Renal cortical epithelial cell (primary cell): Measurements from ENCODE around the gene FOXP1. TPM values are rescaled to one million over a fixed set of nuclear protein-coding genes. Genes with fewer than 3 reads are reported as not detected.

Source experiments
- DNase-seq: peaks from one replicate; pipeline ENCODE4 v3.0.0-alpha.2; 2011; ENCODE audit warnings: low read depth
- total RNA-seq: library from RNA; depleted of rRNA; stranded (reverse); fragments of >200 nt; gene quantifications from 2 replicates; pipeline ENCODE4 v1.2.3, GENCODE V29; 2014

Gene FOXP1
- total RNA-seq, 1 donor from 2014 or later, result 56.5 TPM

DNA sequence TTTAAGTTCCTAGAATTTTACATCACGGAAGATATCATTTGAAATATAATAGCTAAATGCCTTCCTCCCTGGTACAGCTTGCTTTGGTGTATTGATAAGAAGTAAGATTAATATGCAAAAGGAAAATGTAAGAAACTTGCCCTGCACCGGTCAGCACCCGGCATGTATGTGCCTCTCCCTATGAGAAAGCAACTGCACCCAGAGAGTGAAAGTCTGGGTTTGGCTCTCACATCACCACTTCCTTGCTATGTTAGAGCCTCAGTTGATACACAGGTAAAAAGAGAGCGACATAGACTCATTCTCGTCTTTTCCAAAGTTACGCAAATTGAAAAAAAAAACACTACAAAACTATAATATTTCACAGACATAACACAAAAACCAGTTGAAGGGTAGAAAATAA, 96.7 kb downstream of the FOXP1 start:
- DNase-seq, result no peak

DNA sequence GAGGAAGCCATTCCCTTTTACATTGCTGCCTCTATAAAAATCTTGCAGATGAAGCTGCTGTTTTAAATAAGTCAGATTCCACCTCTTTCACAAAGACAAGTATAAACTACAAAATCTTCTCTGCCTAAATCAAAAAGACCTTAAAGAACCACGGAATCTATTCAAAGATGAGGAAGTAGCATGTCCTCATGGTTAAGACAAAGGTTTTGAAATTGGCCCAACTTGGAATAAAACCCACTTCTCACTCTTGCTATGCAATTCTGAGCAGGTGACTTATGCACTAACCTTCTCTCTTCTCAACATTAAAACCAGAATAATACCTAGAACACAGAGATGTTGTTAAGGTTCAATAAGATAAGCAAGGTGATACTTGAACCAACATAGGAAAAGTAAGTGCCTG, 97.6 kb downstream of the FOXP1 start:
- DNase-seq, result no peak

DNA sequence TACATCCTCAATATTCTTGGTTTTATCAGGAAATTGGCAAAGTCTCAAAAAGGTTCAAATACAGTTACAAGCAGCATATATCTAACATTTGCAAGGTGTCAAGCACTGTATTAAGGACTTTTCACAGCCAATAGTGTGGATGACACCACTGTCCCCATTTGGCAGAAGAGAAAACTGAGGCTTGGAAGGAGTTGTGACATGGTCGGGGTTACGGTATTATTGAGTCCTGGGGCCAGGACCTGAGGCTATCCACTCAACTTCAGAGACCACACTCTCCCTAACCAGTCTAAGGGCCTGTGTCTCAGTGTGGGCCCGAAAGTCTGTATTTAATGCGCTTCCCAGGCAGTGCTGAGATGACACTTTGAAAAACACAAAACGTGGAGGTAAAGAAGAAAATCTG, 99.1 kb downstream of the FOXP1 start:
- no peak for DNase-seq

DNA sequence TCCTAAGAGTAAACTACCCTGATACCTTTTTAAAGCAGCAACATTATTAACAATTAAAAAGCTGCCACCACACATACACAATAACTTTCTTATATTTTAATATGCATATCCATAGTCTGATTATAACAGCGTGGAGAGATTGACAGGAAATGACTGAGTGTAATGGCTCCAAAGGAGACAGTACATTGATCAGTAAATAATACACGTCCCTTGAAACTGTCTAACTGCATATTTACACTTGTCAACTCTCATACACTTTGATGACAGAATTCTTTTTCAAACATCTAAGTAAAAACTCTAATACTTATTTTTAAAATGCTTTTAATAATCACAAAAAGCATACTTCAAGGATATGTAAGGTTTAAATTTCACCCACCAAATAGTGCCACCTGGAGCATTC, 99.5 kb downstream of the FOXP1 start:
- DNase-seq, result no peak

DNA sequence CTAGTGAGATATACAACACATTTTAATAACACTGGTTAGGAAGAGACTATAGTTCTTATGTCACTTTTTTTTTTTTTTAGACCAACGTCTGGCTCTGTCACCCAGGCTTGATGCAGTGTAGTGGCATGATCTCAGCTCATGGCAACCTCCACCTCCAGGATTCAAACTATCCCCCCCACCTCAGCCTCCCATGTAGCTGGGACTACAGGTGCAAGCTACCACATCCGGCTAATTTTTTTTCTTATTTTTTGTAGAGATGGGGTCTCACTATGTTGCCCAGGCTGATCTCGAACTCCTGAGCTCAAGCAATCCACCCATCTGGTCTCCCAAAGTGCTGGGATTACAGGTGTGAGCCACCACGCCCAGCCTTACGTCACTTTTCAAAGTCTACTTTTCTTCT, 100.8 kb downstream of the FOXP1 start:
- DNase-seq, result no peak

DNA sequence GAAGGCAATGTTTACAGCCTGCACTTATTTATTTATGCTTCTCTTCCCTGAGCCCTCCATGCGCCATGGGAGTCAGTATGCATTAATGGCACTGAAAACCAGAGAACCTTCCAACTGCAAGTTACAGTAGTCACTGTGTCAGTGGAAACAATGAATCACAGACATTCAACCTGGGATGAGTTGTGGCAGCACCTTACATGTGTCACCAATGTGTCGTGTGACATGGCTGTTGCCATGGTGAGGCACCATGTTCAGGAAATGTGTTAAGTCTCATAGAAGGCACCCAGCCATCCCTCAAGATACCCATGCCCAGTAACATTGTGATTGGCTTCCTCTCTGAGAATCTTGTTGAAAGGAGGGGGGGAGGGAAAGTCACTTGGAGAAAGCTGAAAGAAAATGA, 105.0 kb downstream of the FOXP1 start:
- DNase-seq, result peak; percentile 30

DNA sequence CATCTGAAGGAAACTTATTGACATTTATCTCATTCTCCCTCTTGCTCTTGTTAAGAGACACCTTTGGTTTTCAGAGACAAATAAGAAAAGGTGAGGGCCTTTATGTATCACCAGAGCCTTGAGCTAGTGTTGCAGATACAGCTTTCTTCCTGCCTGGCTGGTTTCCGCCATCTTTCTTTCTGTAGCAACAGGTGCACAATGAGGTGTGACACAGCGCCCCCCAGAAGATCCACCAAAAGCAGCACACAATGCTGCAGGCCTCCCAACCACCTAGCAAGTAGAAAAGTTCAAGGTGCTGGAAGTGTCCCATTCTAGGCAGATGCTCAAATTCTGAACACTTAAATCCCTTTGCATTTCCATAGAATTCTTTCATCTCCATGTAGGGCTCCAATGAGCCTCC, 106.6 kb downstream of the FOXP1 start:
- no peak for DNase-seq

DNA sequence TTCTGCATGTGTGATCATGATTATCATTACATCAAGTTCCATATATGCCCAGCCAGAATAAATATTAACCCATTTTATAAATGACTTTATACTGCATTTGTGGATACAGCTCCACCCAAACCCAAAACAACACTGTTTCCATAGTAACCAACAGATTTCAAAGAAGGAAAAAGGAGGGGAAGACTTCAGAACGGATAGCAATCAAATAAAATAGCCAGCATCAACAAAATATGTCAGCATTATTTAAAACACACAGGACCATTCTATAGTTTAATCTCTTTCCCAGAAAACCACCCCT, 114.4 kb downstream of the FOXP1 start:
- DNase-seq, result no peak

DNA sequence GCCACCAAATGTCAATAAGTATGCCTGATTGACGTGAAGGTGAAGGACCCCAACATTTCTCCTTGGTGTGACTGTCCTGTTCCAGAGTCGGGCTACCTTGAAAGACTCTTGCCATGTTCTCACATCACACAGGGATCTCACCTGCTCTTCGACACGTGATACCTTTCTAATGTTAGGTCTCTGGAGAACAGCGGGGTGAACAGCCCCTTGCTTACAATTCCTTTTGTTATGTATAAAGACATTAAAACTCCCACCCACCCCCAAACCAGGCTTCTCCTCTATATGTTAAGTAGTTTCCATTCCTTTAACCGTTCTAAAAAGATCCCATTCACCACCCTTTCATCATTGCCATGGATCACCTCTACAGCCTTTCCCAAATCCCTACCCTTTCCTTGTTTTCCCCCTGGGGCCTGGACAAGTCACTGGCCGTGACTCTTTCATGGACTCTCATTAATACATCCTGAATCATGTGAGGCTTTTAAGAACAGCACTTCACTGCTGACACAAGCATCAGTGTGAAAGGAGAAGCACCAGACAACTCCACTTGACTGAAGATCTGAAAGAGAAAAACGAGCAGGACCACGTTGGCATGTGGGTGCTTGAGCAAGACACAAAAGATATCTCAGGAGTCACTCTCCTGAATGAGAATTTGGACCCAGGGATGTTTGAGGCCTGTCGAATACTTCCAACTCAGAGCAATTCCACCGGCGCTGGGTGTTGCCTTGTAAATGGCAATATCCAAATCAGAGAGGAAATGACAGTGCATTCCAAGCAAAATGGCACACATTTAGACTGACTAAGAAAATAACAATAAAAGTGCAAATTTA, 115.0 kb downstream of the FOXP1 start:
- DNase-seq, result no peak

DNA sequence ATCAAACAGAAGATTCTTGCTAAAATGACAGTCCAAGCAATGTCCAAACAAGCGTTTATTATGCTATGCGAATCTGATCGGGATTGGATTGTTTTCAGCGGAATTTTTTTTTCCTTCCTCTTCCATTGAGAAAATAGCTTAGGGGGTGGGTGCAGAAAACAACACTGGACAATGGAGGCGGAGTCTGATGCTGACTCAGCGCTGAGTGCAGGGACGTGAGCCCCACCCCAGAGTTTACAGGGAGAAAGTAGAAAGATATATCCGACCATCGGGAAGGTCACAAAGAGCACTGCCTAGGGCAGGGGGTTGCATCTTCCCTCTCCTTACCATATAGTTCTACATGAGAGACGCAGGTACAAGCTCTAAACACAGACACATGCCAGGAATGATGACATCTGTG, 117.0 kb downstream of the FOXP1 start:
- DNase-seq, result no peak

DNA sequence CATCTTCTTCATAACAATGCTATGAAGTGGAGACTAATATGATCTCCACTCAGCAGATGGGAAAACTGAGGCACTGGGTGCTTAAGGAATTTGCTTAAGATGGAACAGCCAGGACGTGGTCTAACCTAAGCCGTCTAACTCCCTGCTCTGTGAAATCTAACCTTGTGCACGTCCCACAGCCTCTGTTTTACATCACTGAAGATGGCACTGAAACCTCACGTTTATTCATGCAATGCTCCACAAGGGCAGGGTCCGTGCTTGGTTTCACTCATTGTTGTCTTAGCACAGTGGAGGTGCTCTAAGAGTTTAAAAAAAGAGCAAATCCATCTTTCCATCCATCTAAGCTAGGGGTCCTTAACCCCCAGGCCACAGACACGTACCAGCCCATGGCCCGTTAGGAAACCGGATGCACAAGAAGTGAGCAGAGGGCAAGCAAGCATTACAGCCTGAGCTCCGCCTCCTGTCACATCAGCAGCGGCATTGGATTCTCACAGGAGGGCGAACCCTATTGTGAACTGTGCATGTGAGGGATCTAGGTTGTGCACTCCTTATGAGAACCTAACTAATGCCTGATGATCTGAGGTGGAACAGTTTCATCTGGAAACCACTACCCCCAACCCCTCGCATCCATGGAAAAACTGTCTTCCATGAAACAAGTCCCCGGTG, 118.0 kb downstream of the FOXP1 start:
- no peak for DNase-seq

DNA sequence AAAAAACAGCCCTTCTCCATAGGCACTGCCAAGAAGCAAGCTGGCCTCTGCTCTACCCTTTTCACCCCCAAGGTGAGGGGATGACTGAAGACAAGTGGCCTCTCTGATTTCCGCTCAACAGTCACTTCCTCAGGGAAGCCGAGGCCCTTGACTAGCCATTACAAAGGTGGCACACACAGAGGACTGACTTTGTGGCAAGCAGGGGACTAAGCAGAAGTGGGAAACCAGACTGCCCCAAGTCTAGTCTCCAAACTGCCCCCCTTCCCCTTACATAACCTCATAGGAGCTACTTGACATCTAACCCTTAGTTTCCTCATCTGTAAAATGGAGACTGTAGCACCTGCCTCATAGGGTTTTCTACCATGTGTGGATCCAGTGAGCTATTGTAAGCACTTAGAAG, 118.9 kb downstream of the FOXP1 start:
- no peak for DNase-seq

DNA sequence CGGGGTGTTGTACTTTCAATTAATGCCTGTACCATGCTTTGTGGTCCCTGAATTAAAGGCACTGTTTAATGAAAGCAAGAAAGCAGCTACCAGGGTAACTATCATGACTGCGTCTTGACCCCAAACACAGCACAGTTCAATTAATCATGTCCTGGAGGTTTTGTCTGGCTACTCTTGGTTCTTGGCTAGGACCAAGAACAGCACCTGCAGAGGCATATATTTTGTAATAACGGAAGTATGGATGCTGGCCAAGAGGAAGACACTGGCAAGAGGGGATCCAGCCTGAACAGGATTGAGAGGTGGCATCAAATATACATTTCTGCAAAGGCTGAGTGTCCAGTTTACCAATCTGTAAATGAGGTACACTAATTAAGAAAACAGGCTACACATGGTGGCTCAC, 119.9 kb downstream of the FOXP1 start:
- no peak for DNase-seq

DNA sequence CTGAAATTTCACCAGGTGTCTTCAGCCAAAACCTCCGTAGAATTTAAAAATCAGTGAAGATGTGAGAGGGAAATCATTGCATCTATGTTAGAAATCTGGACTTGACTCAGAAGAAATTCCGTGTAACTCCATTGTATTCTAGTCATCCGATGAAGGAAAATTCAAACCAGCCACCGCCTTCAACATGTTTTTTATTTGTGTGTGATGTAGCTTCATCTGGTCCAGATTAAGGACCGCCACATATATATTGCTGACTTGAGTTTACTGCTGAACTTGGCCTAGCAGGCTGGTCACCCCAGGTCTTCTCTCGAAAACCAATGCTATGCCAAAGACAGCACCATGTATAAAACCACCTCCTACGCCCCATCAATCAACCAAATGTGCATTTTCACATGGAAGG, 120.9 kb downstream of the FOXP1 start:
- no peak for DNase-seq

DNA sequence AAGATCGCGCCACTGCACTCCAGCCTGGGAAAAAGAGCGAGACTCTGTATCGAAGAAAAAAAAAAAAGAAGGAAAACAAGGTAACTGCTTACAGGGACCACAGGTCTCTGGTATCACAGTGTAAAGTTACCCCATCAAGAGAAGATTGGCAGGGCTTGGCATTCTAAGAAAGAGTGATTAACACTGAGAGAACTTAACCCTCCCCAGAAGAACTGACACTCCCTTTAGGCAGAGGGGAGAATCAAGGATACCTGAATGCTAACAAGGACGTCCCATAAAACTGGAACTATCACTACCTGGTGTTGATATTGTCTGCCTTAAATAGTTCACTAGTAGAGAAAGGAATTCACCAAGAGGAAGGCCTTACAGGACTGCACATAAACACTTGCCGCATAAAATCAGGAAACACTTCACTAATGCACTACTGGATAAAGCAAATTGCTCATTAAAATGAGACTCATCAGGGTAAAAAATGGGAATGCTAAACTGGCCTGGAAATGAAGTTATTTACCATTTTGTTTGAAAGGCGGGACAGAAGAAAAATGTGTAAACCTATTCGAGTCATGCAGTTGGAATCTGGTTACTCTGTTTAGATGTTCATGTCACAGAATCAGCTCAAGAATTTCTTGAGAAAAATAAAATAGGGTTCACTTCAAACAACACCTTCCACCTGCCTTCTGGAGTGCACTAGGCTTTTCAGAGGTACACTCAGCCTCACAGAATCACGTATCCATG, 121.6 kb downstream of the FOXP1 start:
- peak; percentile 71 for DNase-seq

DNA sequence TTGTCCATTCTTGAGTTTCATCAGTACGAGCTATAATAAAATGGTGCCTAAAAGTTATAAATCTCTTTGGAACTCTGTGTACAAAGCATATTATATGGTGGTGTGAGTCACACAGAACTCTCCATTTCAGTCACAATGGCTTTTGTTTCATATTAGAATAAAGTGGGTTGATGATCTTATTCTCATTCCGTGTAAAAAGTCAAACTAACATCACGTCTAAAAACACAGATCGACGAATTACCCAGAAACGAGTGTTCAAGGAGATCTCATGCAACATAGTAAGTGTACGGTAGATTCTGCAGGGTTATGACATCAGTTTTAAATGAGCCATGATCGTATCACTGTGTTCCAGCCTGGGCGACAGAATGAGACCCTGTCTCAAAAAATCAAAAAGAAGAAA, 122.4 kb downstream of the FOXP1 start:
- DNase-seq, result no peak

DNA sequence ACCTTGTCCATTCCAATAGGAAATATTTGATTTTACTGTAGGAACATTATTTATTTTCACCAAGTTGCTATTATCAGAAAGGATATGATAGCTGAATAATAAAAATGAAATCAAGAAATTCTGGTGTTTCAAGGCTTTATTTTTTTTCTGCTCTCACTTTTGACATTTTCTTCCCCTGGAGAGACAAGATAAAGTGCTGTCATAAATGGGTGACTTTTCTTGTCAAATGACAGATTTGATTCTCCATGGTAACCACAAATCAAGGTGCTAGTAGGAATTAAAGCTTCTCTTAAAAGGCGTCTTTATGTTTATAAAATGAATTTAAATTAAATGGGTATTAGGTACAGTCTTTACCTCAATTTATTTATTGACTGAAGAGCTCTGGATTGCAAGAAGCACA, 124.6 kb downstream of the FOXP1 start:
- DNase-seq, result no peak

DNA sequence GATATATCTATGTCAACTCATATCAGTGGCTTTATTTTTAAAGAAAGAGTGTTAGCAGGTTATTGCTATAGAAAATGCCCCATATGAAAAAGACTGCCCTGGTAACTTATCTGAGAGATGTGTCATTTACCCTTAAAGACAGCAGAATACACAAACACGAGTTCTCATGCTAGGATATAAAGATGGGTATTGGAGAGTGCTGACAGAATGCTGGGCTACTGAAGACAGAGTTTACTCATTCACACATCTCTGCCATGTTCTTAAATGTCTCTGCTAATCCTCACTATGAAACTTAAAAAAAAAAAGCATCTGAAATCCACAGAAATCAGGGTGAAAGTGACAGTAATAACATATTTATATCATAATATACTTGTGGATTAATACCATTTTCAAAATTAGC, 126.7 kb downstream of the FOXP1 start:
- DNase-seq, result no peak

DNA sequence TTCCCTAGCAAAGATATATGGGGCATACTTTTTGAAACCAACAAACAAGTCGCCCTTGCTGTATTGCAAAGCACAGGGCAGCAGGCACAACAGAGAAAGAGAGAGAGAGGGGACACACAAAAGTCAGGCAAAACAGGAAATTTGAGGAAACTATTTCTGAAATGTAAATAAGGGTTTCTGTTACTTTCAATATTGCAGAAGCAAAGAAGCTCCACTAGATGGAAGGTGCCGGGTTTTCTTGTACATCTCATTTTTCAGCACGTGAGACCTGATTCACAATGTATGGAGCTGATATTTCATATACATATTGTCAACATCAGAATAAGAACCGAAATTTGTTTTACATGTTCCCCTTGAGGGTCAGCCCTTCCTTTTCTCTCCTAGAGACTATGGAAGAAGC, 127.4 kb downstream of the FOXP1 start:
- DNase-seq, result no peak

DNA sequence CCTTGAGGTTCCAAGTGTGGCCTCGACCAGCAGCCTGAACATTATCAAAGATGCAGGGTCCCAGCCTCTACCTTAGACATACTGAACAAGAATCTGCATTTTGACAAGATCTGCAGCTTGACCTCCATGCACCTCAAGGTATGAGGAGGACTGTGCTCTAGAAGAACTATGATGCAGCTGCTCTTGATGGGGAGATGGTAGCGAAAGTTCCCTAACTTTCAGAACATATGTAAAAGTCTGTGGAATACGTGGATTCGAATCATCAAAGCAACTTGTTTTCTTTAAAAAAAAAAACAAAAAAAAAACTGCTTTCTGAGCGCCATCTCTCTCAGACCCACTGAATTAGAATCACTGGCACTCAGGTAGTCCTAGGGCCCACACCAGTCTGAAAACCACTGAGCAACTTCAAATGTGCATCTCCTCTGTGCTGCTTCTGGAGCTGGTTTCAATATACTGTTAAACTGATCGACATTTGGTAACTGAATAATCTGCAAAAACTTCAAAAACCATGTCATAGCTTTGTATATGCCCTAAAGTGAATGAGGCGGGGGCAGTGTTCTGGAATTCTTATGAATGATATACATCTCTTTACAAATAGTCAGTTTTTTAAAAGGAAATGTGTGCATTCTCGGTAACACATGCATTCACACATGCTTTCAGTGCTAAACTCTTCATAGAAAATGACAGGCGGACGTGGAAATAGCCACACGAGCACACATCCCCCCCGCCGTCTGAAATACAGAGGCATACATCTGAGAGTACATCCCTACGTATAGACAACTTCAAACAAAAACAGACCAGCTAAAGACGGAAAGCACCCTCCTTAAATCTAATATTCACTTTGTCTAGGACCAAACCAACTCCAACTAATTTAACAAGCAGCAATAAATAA, 128.8 kb downstream of the FOXP1 start:
- DNase-seq, result no peak

DNA sequence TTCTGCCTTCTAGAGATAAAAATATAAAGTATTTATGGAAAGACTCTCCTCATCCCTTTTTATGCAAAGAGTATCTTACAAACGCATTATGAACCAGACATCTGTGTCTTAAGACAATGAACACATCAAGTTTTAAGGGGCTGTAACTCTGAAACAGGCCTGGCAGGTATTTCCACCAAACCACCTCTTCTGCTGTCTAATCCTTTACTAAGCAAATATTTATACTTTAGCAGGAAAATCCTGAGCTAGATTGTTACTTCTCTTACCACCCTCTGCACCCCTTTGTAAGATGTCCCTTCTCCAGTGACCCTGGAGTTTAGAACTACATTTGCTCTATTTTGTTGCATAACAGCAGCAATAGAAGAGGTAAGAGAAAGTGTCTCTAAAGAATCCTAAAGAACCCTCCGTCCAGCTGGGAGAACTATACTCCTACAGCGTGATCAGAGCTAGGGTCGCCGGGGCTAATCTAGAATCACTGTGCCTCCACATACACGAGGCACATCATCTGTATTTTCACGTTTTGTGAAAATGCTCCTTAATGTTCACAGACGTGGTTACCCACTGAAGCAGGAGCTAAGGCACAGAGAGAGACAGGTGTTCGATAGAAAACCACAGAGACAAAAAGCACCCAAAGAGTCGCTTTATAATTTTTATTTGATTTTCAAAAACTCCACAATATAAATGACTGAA, 129.6 kb downstream of the FOXP1 start:
- no peak for DNase-seq

DNA sequence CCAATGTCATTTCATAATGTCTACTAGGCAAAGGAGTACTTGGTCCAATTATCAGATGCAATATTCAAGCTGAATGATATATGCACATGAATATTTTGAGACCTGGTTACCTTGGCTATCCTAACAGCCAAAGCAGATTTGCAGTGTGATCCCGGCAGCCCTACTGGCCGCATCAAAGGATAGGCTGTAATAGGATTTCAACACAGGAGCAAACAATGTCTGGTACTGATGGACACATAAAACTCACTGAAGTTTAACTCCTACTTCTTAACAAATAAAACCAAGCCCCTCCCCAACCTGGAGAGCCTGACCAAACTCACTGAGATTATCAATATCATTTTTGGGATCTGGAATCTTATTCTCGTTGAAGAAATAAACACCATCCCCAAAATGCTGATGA, 130.2 kb downstream of the FOXP1 start:
- DNase-seq, result no peak
